ENCODE data around the gene OR2H1.

DNA sequence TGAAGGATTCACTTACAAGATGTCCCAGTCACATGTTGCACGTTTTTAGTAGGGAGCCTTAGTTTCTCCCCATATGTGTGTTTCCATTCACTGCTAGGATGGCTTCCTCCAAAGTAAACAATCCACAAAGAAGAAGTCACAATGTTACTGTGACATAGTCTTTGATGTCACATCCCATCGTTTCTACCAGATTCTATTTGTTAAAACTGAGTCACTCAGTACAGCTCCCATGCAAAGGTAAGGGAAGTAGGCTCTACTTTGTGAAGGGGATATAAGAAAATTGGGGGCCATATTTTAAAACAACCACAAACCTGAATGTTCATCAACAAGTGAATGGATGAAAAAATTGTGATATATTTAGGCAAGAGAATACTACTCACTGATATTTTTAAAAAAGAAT is at the start of gene OR2H1, which contains the start of gene OR11A1:
- no peak for TF ChIP-seq POLR2AphosphoS5 (IDR thresholded peaks at IDR 0.05)
- TF ChIP-seq, protein P1, sequence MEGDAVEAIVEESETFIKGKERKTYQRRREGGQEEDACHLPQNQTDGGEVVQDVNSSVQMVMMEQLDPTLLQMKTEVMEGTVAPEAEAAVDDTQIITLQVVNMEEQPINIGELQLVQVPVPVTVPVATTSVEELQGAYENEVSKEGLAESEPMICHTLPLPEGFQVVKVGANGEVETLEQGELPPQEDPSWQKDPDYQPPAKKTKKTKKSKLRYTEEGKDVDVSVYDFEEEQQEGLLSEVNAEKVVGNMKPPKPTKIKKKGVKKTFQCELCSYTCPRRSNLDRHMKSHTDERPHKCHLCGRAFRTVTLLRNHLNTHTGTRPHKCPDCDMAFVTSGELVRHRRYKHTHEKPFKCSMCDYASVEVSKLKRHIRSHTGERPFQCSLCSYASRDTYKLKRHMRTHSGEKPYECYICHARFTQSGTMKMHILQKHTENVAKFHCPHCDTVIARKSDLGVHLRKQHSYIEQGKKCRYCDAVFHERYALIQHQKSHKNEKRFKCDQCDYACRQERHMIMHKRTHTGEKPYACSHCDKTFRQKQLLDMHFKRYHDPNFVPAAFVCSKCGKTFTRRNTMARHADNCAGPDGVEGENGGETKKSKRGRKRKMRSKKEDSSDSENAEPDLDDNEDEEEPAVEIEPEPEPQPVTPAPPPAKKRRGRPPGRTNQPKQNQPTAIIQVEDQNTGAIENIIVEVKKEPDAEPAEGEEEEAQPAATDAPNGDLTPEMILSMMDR (IDR thresholded peaks at IDR 0.05 in 8 of 11, conservative IDR thresholded peaks at IDR 0.05 in 3 of 11): no peak
- TF ChIP-seq POLR2A (IDR thresholded peaks at IDR 0.05): no peak

All from spleen (tissue), 7 donors.